OCI-LY3 (cell line): ENCODE data around the gene BMS1.
"Not testable (repeated sequence)": the region's sequence is repeated elsewhere in the genome, so short reads cannot be mapped to it uniquely, and the experiment has no call there.

Source experiments
- EZH2phosphoT487 ChIP-seq: fragments of 200-600 bp; shearing (Covaris generic); IDR thresholded peaks from 2 replicates; pipeline ENCODE4 v1.6.1; 2018; ENCODE audit warnings: antibody characterized with exemption, mixed run types, low read depth
- TF ChIP-seq, protein P1 (sequence below): fragments of 200-600, 300-600 bp; sonication (generic); IDR thresholded peaks from 2 replicates; pipeline ENCODE4 v1.5.1; 2014; ENCODE audit warnings: antibody characterized with exemption, low read length, low read depth

DNA sequence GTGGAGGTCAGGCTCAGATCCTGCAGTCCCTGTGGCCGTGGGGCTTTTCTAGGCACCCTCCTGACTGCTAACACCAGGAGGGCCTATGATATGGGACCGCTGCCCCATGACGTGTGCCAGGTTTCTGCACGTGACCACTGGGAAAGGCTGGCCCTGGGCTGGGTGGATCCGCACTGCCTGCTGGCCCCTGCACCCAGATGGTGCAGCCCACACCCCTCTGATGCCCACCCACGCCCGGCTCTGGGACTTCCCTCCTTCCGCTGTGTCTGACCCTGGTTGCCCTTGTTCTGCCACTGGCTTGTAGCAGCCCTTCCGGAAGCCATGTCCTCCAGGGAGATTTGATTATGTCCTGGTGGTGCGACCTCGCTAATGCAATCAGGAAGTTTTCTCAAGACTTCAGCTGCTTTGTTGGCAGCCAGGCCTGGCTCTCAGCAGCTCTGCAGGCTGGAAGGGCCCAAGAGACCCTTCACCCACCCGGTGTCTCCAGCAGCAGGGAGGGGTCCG, 88.6 kb downstream of the BMS1 start:
- TF ChIP-seq, protein P1, sequence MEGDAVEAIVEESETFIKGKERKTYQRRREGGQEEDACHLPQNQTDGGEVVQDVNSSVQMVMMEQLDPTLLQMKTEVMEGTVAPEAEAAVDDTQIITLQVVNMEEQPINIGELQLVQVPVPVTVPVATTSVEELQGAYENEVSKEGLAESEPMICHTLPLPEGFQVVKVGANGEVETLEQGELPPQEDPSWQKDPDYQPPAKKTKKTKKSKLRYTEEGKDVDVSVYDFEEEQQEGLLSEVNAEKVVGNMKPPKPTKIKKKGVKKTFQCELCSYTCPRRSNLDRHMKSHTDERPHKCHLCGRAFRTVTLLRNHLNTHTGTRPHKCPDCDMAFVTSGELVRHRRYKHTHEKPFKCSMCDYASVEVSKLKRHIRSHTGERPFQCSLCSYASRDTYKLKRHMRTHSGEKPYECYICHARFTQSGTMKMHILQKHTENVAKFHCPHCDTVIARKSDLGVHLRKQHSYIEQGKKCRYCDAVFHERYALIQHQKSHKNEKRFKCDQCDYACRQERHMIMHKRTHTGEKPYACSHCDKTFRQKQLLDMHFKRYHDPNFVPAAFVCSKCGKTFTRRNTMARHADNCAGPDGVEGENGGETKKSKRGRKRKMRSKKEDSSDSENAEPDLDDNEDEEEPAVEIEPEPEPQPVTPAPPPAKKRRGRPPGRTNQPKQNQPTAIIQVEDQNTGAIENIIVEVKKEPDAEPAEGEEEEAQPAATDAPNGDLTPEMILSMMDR = not testable (repeated sequence)
- TF ChIP-seq EZH2phosphoT487 = not testable (repeated sequence)
